Measurements from ENCODE around the gene SRRD. TPM values are rescaled to one million over a fixed set of nuclear protein-coding genes. Genes with fewer than 3 reads are reported as not detected.

Gene SRRD
- total and polyA plus RNA-seq, 7 donors = 25.4 to 51.2 (median 36.1) TPM

DNA sequence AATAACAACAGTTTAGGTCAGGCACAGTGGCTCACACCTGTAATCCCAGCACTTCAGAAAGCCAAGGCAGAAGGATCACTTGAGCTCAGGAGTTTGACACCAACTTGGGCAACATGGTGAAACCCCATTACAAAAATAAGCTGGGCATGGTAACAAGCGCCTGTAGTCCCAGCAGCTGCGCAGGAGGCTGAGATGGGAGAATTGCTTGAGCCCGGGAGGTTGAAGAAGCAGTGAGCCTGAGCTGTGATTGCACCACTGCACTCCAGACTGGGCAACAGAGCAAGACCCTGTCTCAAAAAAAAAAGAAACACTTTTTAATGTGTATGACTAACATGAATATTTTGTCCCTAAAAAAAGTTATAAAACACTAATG is 53.1 kb downstream of the SRRD start:
- DNase-seq = no peak
- Histone ChIP-seq H3K27me3 (ENCODE audit: insufficient read depth in 3 of 3, low read length in 2 of 3) (no peaks in the 10 kb centered on the region), H3K4me3 (no peak overlapping the region), H3K36me3 (ENCODE audit: insufficient read depth in 1 of 2, low read depth in 1 of 2) (peaks cover 3 to 84% of the 10 kb centered on the region in 2 donors), H3K9me3 (no peaks in the 10 kb centered on the region), H3K27ac (no peak overlapping the region), H3K4me1 (peaks cover 21% of the 10 kb centered on the region)
- peak; percentile 25 to 79 (median 54) for ATAC-seq
- intact Hi-C loops (cut with DNase I) = no loop called here
- WGBS, 3 donors = 50 to 90% (median 57%) methylated on average over 3 of the region's 3 CpGs
- TF ChIP-seq, protein P1, sequence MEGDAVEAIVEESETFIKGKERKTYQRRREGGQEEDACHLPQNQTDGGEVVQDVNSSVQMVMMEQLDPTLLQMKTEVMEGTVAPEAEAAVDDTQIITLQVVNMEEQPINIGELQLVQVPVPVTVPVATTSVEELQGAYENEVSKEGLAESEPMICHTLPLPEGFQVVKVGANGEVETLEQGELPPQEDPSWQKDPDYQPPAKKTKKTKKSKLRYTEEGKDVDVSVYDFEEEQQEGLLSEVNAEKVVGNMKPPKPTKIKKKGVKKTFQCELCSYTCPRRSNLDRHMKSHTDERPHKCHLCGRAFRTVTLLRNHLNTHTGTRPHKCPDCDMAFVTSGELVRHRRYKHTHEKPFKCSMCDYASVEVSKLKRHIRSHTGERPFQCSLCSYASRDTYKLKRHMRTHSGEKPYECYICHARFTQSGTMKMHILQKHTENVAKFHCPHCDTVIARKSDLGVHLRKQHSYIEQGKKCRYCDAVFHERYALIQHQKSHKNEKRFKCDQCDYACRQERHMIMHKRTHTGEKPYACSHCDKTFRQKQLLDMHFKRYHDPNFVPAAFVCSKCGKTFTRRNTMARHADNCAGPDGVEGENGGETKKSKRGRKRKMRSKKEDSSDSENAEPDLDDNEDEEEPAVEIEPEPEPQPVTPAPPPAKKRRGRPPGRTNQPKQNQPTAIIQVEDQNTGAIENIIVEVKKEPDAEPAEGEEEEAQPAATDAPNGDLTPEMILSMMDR (IDR thresholded peaks at IDR 0.05) = no peak

DNA sequence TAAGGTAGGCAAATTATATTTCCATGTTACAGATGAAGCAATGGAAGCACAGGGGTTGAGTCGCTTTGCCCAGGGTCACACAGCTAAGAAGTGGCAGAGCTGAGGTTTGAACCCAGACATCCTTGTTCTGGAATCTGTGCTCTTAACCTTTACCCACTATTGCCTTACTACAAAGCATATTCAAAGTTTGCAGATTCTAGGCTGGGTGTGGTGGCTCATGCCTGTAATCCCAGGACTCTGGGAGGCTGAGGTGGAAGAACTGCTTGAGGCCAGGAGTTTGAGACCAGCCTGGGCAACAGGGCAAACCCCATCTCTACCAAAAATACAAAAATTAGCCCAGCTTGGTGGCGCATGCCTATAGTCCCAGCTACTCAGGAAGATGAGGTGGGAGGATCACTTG is 56.4 kb downstream of the SRRD start:
- WGBS, 3 donors = 89 to 98% (median 96%) methylated on average over 2 of the region's 2 CpGs
- no peak overlapping the region for H3K27ac ChIP-seq
- no peak overlapping the region for H3K4me3 ChIP-seq
- H3K4me1 ChIP-seq = peaks cover 27% of the 10 kb centered on the region
- DNase-seq (no peak), ATAC-seq (no peak)
- intact Hi-C loops (cut with DNase I) = no loop called here
- no peaks in the 10 kb centered on the region for H3K9me3 ChIP-seq
- H3K36me3 ChIP-seq (ENCODE audit: insufficient read depth in 1 of 2, low read depth in 1 of 2) = peaks cover 0 to 81% of the 10 kb centered on the region in 2 donors
- TF ChIP-seq, protein P1 (IDR thresholded peaks at IDR 0.05) = no peak
- H3K27me3 ChIP-seq (ENCODE audit: insufficient read depth in 3 of 3, low read length in 2 of 3) = no peaks in the 10 kb centered on the region

DNA sequence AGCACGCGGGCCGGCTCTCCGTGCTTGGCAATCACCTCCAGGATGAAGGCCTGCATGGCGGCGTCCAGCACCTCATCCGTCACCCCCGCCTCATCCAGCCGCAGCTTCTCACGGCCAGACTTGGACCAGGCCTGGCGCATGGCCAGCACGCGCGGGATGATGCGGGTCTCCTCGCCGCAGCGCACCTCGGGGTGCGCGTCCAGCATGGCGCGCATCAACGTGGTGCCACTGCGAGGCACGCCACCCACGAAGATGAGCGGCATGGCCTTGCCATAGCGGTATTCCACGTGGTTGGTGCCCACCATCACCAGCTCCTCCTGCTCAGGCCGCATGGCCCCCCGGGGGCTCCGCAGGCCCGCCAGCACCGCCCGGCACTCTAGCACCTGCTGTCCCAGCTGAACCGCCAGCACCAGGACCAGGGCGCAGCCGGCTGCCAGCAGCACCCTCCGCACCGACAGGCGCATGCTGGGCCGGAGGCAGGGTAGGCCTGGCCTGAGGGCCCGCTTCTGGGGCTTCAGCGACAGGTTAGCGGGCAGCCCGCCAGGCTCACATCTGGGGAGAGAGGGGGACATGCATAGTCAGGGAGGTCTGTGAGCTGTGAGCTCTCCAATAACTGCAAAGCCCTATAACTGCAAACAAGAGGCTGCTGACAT is 57.6 kb downstream of the SRRD start:
- DNase-seq (no peak), ATAC-seq (no peak)
- WGBS, 3 donors = 92 to 94% (median 93%) methylated on average over 46 to 47 of the region's 47 CpGs
- Histone ChIP-seq H3K27ac (no peak overlapping the region), H3K27me3 (ENCODE audit: insufficient read depth in 3 of 3, low read length in 2 of 3) (no peaks in the 10 kb centered on the region), H3K4me1 (peaks cover 21% of the 10 kb centered on the region), H3K9me3 (no peaks in the 10 kb centered on the region), H3K36me3 (ENCODE audit: insufficient read depth in 1 of 2, low read depth in 1 of 2) (peaks cover 0 to 70% of the 10 kb centered on the region in 2 donors), H3K4me3 (no peak overlapping the region)
- intact Hi-C loops (cut with DNase I) = no loop called here
- TF ChIP-seq, protein P1 (IDR thresholded peaks at IDR 0.05) = no peak

DNA sequence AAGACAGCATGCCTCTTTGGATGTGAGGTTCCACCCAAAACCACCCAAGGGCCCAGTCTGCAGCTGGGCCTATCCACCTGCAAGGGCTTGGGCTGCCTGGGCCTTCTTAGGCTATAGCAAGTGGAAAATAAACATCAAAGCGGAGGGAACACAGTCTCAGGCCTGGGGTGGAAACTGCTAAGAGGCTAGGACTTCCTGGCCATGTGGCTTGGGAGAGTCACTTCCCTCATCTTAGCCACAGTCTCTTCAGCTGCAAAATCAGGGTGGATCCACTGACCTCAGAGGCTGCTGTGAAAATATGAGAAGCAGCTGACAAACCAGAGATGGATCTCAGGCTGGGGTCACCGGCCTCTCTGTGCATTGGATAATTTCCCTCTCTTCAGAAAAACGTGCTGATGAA is 59.2 kb downstream of the SRRD start:
- ATAC-seq (no peak), DNase-seq (no peak)
- intact Hi-C loops (cut with DNase I) = no loop called here
- Histone ChIP-seq H3K36me3 (ENCODE audit: insufficient read depth in 1 of 2, low read depth in 1 of 2) (peaks cover 0 to 57% of the 10 kb centered on the region in 2 donors), H3K27me3 (ENCODE audit: insufficient read depth in 3 of 3, low read length in 2 of 3) (no peaks in the 10 kb centered on the region), H3K4me3 (no peak overlapping the region), H3K4me1 (peaks cover 19% of the 10 kb centered on the region), H3K9me3 (no peaks in the 10 kb centered on the region), H3K27ac (no peak overlapping the region)
- TF ChIP-seq, protein P1 (IDR thresholded peaks at IDR 0.05) = no peak
- 69 to 76% (median 71%) methylated on average over 3 of the region's 3 CpGs for WGBS, 3 donors

Other genes starting within 250 kb of the SRRD start
- under 1 TPM in 3 of 4 donors, not detected in 1; 0.08 to 0.24 (median 0.20) TPM for gene ASPHD2, start 54.6 kb upstream of the SRRD start, total RNA-seq
- gene ASPHD2, start 54.6 kb upstream of the SRRD start, polyA plus RNA-seq = under 1 TPM; 0.04 to 0.38 (median 0.07) TPM
- gene HPS4, start 94 bp upstream of the SRRD start, total RNA-seq = 10 to 100 TPM in 3 of 4 donors, 1 to 10 TPM in 1; 7.4 to 12.5 (median 10.4) TPM
- 10 to 100 TPM in 1 of 3 donors, 1 to 10 TPM in 2; 5.8 to 13.9 (median 6.4) TPM for gene HPS4, start 94 bp upstream of the SRRD start, polyA plus RNA-seq
- gene TFIP11, start 28.6 kb downstream of the SRRD start, total RNA-seq = 10 to 100 TPM; 29.1 to 48.6 (median 33.5) TPM
- 10 to 100 TPM; 28.8 to 56.1 (median 37.8) TPM for gene TFIP11, start 28.6 kb downstream of the SRRD start, polyA plus RNA-seq
- gene TPST2, start 106.3 kb downstream of the SRRD start, total RNA-seq = 10 to 100 TPM; 22.1 to 41.3 (median 28.5) TPM
- 10 to 100 TPM; 30.5 to 76.4 (median 46.9) TPM for gene TPST2, start 106.3 kb downstream of the SRRD start, polyA plus RNA-seq
- under 1 TPM in 3 of 4 donors, not detected in 1; 0.22 to 0.25 (median 0.25) TPM for gene CRYBB1, start 134.2 kb downstream of the SRRD start, total RNA-seq
- under 1 TPM in 2 of 3 donors, not detected in 1; 0.14 to 0.21 TPM for gene CRYBB1, start 134.2 kb downstream of the SRRD start, polyA plus RNA-seq
- gene CRYBA4, start 138.1 kb downstream of the SRRD start, total RNA-seq = not detected
- not detected for gene CRYBA4, start 138.1 kb downstream of the SRRD start, polyA plus RNA-seq
- gene MIAT, start 173.7 kb downstream of the SRRD start, total RNA-seq = under 1 TPM; 0.30 to 0.59 (median 0.36) TPM
- under 1 TPM; 0.04 to 0.13 (median 0.09) TPM for gene MIAT, start 173.7 kb downstream of the SRRD start, polyA plus RNA-seq

Measured in psoas muscle (tissue), 8 donors.